Upper lobe of right lung (tissue), 1 donor: ENCODE results near the gene CLEC3B. TPM values are rescaled to one million over a fixed set of nuclear protein-coding genes. Genes with fewer than 3 reads are reported as not detected.

Experiments
- ATAC-seq: fragments of 200-7000 bp; cut with Tn5 transposase; one replicate; pipeline ENCODE4 v1.9.1; 2020; ENCODE audit warnings: mild to moderate bottlenecking, moderate library complexity
- DNase-seq: peaks from one replicate; pipeline ENCODE4 v3.0.0-alpha.2; 2020
- H3K27ac ChIP-seq: fragments of 200-600 bp; one replicate; pipeline ENCODE4 v1.8.0; 2022
- H3K27me3 ChIP-seq: fragments of 200-600 bp; one replicate; pipeline ENCODE4 v1.8.0; 2022; ENCODE audit warnings: mild to moderate bottlenecking
- H3K36me3 ChIP-seq: fragments of 200-600 bp; one replicate; pipeline ENCODE4 v1.8.0; 2022
- H3K4me1 ChIP-seq: fragments of 200-600 bp; one replicate; pipeline ENCODE4 v1.8.0; 2022
- H3K4me3 ChIP-seq: fragments of 200-600 bp; one replicate; pipeline ENCODE4 v1.8.0; 2022; ENCODE audit warnings: mild to moderate bottlenecking
- H3K9me3 ChIP-seq: fragments of 200-600 bp; one replicate; pipeline ENCODE4 v1.8.0; 2022
- intact Hi-C: fragments of 100-400 bp; cut with DNase I; formaldehyde crosslinking; loops from one replicate; pipeline ENCODE4 v1.11.0; 2022
- total RNA-seq: library from RNA; stranded (reverse); fragmentation: NEBNext Ultra II Directional; extraction: Animal tissue kit (Norgen Biotek cat#: 25700); gene quantifications from one replicate; pipeline ENCODE4 v1.2.1, GENCODE V29; 2021
- TF ChIP-seq, protein P1 (sequence below): fragments of 200-600 bp; IDR thresholded peaks from one replicate; pipeline ENCODE4 v1.8.0; 2022; ENCODE audit warnings: antibody characterized with exemption
- donor health status: DM: no; HTN: yes; CAD: no; lungs with severe emphysema.

Gene CLEC3B
- total RNA-seq, 1 donor from 2014 or later: 265 TPM

DNA sequence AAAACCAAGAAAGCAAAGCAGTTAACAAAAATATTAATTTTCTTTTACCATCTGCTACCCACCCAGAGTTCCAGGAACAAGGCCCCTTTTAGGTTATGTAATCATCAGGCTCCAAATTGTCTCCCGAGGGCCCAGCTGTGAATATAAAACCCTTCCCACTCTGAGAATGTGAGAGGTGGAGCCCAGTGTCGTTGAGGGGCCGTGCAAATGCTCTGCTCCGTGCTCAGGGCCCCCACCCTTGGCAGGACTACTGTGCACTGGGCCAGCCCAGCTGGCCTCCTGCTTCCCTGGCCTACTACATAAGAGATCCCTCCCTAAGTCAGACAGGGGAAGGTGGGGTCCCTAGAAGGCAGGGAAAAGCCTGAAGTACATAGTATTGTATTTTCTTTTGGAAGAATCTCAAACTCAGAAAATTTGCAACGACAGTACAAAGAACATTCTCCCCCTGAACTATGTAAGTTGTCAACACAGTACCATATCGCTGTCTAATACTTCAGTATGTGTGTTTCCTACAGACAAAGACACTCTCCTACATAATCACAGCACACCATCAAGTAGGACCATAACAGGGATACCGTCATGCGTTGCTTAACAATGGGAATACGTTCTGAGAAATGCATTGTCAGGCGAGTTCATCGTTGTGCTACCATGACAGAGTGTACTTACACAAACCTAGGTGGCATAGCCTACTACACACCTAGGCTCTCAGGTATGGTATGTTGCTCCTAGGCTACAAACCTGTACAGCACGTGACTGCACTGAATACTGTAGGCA, 4.4 kb upstream of the CLEC3B start:
- TF ChIP-seq, protein P1, sequence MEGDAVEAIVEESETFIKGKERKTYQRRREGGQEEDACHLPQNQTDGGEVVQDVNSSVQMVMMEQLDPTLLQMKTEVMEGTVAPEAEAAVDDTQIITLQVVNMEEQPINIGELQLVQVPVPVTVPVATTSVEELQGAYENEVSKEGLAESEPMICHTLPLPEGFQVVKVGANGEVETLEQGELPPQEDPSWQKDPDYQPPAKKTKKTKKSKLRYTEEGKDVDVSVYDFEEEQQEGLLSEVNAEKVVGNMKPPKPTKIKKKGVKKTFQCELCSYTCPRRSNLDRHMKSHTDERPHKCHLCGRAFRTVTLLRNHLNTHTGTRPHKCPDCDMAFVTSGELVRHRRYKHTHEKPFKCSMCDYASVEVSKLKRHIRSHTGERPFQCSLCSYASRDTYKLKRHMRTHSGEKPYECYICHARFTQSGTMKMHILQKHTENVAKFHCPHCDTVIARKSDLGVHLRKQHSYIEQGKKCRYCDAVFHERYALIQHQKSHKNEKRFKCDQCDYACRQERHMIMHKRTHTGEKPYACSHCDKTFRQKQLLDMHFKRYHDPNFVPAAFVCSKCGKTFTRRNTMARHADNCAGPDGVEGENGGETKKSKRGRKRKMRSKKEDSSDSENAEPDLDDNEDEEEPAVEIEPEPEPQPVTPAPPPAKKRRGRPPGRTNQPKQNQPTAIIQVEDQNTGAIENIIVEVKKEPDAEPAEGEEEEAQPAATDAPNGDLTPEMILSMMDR: no peak
- ATAC-seq (peak; percentile 57), DNase-seq (no peak)
- Histone ChIP-seq H3K36me3 (no peaks in the 10 kb centered on the region), H3K27ac (peak overlapping the region; percentile 26), H3K4me1 (peaks cover 46% of the 10 kb centered on the region), H3K4me3 (no peak overlapping the region), H3K9me3 (no peaks in the 10 kb centered on the region), H3K27me3 (no peaks in the 10 kb centered on the region)
- intact Hi-C loops: no loop called here

GRCh38 chr3:45023675-45024074, 2.4 kb upstream of the CLEC3B start:
- Histone ChIP-seq H3K36me3 (no peaks in the 10 kb centered on the region), H3K9me3 (no peaks in the 10 kb centered on the region), H3K4me3 (no peak overlapping the region), H3K27ac (no peak overlapping the region), H3K27me3 (no peaks in the 10 kb centered on the region), H3K4me1 (peaks cover 39% of the 10 kb centered on the region)
- intact Hi-C loops: no loop called here
- TF ChIP-seq, protein P1: no peak
- ATAC-seq (no peak), DNase-seq (no peak)

DNA sequence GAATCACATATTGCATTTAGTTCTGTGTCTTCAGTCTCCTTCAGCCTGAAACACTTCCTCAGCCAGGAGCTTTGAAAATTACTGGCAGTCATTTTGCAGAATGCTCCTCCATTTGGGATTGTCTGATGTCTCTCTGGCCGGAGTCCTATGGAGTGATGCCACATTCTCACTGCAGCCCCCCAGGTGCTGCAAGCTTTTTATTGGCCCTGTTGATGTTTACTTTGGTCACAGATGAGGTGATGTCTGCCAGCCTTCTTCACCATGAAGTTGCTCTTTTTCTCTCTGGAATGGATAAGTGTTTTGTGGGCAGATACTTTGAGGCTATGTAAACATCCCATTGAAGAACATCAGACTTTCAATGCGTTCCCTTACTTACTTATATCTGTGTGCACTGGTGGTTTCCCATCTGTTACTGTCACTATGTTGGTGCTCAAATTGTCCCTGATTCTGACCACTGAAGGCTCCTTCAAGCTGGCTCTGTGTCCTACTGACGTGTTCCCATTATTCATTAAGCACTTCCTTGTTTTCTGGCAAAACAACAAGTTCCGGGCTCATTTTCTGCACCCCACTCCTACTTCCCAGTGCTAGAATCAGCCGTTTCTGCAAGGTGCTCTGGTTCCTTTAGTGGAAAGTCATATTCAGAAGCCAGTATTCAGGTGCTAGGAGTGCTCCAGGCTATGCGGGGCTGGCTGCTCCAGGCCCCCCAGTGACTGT, 1.4 kb upstream of the CLEC3B start:
- TF ChIP-seq, protein P1: no peak
- ATAC-seq (peak; percentile 14), DNase-seq (no peak)
- Histone ChIP-seq H3K4me3 (no peak overlapping the region), H3K9me3 (no peaks in the 10 kb centered on the region), H3K27ac (peak overlapping the region; percentile 87), H3K4me1 (peaks cover 39% of the 10 kb centered on the region), H3K27me3 (no peaks in the 10 kb centered on the region), H3K36me3 (no peaks in the 10 kb centered on the region)
- intact Hi-C loops: no loop called here

GRCh38 chr3:45026957-45027356, 854 bp downstream of the CLEC3B start:
- H3K4me3 ChIP-seq: peak overlapping the region; percentile 46
- no peaks in the 10 kb centered on the region for H3K36me3 ChIP-seq
- intact Hi-C loops: no loop called here
- H3K9me3 ChIP-seq: no peaks in the 10 kb centered on the region
- H3K4me1 ChIP-seq: peaks cover 29% of the 10 kb centered on the region
- TF ChIP-seq, protein P1: no peak
- peak overlapping the region; percentile 87 for H3K27ac ChIP-seq
- DNase-seq: no peak
- H3K27me3 ChIP-seq: no peaks in the 10 kb centered on the region
- peak; percentile 36 for ATAC-seq

GRCh38 chr3:45027441-45027840, 1.3 kb downstream of the CLEC3B start:
- H3K27me3 ChIP-seq: no peaks in the 10 kb centered on the region
- H3K9me3 ChIP-seq: no peaks in the 10 kb centered on the region
- H3K36me3 ChIP-seq: no peaks in the 10 kb centered on the region
- H3K4me3 ChIP-seq: peak overlapping the region; percentile 46
- H3K27ac ChIP-seq: peak overlapping the region; percentile 87
- ATAC-seq (no peak), DNase-seq (no peak)
- peaks cover 31% of the 10 kb centered on the region for H3K4me1 ChIP-seq
- TF ChIP-seq, protein P1: no peak
- intact Hi-C loops: no loop called here
